Gastrocnemius medialis (tissue), 4 donors: Measurements from ENCODE around the gene PTPRQ.

ENCODE experiments used
- CTCF ChIP-seq, 5 experiments: fragments of 450-650 bp in 3 of 5; fragments of 200-600 bp in 2 of 5; sonication (generic) in 2 of 5; IDR thresholded peaks in 4 of 5; conservative IDR thresholded peaks in 1 of 5; 1 replicate in 4 of 5; 2 replicates in 1 of 5; pipeline ENCODE4 v1.5.1; 2016 to 2019; ENCODE audit warnings: antibody characterized with exemption in 5 of 5, mild to moderate bottlenecking in 3 of 5, moderate library complexity in 3 of 5
- POLR2A ChIP-seq, 2 donors: fragments of 450-650 bp; IDR thresholded peaks; one replicate each; pipeline ENCODE4 v1.6.1; 2017; ENCODE audit warnings: antibody characterized with exemption in 2 of 2, mild to moderate bottlenecking in 2 of 2, moderate library complexity in 2 of 2

GRCh38 chr12:80708975-80709328, 264.9 kb downstream of the PTPRQ start:
- no peak for TF ChIP-seq CTCF (IDR thresholded peaks at IDR 0.05 in 4 of 5, conservative IDR thresholded peaks at IDR 0.05 in 1 of 5)
- TF ChIP-seq POLR2A (IDR thresholded peaks at IDR 0.05) = no peak
